H9 (cell line): ENCODE measurements around the gene ENO4. TPM values are rescaled to one million over a fixed set of nuclear protein-coding genes. Genes with fewer than 3 reads are reported as not detected.

Source experiments
- DNase-seq: peaks from one replicate; pipeline ENCODE4 v3.0.0-alpha.2; 2017
- H2AFZ ChIP-seq: one replicate; pipeline ENCODE4 v1.6.1; 2013; ENCODE audit warnings: mild to moderate bottlenecking, low read length, control low read depth, moderate library complexity
- H2AK5ac ChIP-seq: 2 replicates; pipeline ENCODE4 v1.6.1; 2013; ENCODE audit warnings: low read length, control low read depth, mixed read lengths; ENCODE audit not compliant: insufficient read length
- H2BK120ac ChIP-seq: one replicate; pipeline ENCODE4 v1.6.1; 2013; ENCODE audit warnings: low read depth, mild to moderate bottlenecking, low read length, control low read depth, inconsistent platforms; ENCODE audit not compliant: poor library complexity, severe bottlenecking
- H2BK12ac ChIP-seq: 2 replicates; pipeline ENCODE4 v1.6.1; 2013; ENCODE audit warnings: low read length, control low read depth, mixed read lengths, low read depth; ENCODE audit not compliant: insufficient read length
- H2BK15ac ChIP-seq: 2 replicates; pipeline ENCODE4 v1.6.1; 2013; ENCODE audit warnings: low read depth, low read length, control low read depth
- H2BK20ac ChIP-seq: one replicate; pipeline ENCODE4 v1.6.1; 2013; ENCODE audit warnings: low read depth, mild to moderate bottlenecking, low read length, control low read depth, inconsistent platforms; ENCODE audit not compliant: poor library complexity, severe bottlenecking
- H2BK5ac ChIP-seq: 2 replicates; pipeline ENCODE4 v1.6.1; 2013; ENCODE audit warnings: low read length, control low read depth, mixed read lengths; ENCODE audit not compliant: insufficient read length
- H3K14ac ChIP-seq: 2 replicates; pipeline ENCODE4 v1.6.1; 2013; ENCODE audit warnings: low read length, control low read depth; ENCODE audit not compliant: insufficient read depth
- H3K18ac ChIP-seq: 2 replicates; pipeline ENCODE4 v1.6.1; 2013; ENCODE audit warnings: low read depth, mild to moderate bottlenecking, mixed read lengths, low read length, control low read depth; ENCODE audit not compliant: insufficient read length
- H3K23ac ChIP-seq: 2 replicates; pipeline ENCODE4 v1.6.1; 2013; ENCODE audit warnings: low read length, control low read depth, mixed read lengths, low read depth; ENCODE audit not compliant: insufficient read length
- H3K23me2 ChIP-seq: 2 replicates; pipeline ENCODE4 v1.6.1; 2013; ENCODE audit warnings: low read depth, mild to moderate bottlenecking, mixed read lengths, low read length, control low read depth; ENCODE audit not compliant: insufficient read length, poor library complexity, severe bottlenecking
- H3K27ac ChIP-seq: 2 replicates; pipeline ENCODE4 v1.5.1; 2013; ENCODE audit warnings: low read length, control low read depth, mixed read lengths, low read depth; ENCODE audit not compliant: insufficient read length
- H3K27me3 ChIP-seq: 2 replicates; pipeline ENCODE4 v1.6.1; 2013; ENCODE audit warnings: low read length, control low read depth, inconsistent platforms; ENCODE audit not compliant: insufficient read depth
- H3K4ac ChIP-seq: 2 replicates; pipeline ENCODE4 v1.6.1; 2013; ENCODE audit warnings: low read depth, mild to moderate bottlenecking, control low read depth, inconsistent platforms, low read length, moderate library complexity
- H3K4me1 ChIP-seq: 2 replicates; pipeline ENCODE4 v1.6.1; 2013; ENCODE audit warnings: low read length, control low read depth, inconsistent platforms; ENCODE audit not compliant: insufficient read depth
- H3K4me2 ChIP-seq: 2 replicates; pipeline ENCODE4 v1.6.1; 2013; ENCODE audit warnings: low read length, control low read depth, mixed read lengths; ENCODE audit not compliant: insufficient read length, insufficient read depth
- H3K56ac ChIP-seq: 2 replicates; pipeline ENCODE4 v1.6.1; 2013; ENCODE audit warnings: low read depth, mild to moderate bottlenecking, mixed read lengths, low read length, control low read depth; ENCODE audit not compliant: insufficient read length
- H3K79me1 ChIP-seq: 2 replicates; pipeline ENCODE4 v1.6.1; 2013; ENCODE audit warnings: low read depth, mild to moderate bottlenecking, moderate library complexity, low read length, control low read depth, inconsistent platforms; ENCODE audit not compliant: insufficient read depth, poor library complexity, severe bottlenecking
- H3K79me2 ChIP-seq: 2 replicates; pipeline ENCODE4 v1.6.1; 2013; ENCODE audit warnings: low read length, control low read depth, inconsistent platforms; ENCODE audit not compliant: insufficient read depth
- H3K9ac ChIP-seq: 2 replicates; pipeline ENCODE4 v1.6.1; 2013; ENCODE audit warnings: low read length, control low read depth, mixed read lengths; ENCODE audit not compliant: insufficient read length; ENCODE audit errors: extremely low read depth
- H3K9me3 ChIP-seq: one replicate; pipeline ENCODE4 v1.6.1; 2013; ENCODE audit warnings: low read depth, low read length, inconsistent platforms; ENCODE audit not compliant: control insufficient read depth
- H3T11ph ChIP-seq: one replicate; pipeline ENCODE4 v1.6.1; 2013; ENCODE audit warnings: mild to moderate bottlenecking, low read length, control low read depth, inconsistent platforms
- H4K20me1 ChIP-seq: one replicate; pipeline ENCODE4 v1.6.1; 2013; ENCODE audit not compliant: control insufficient read depth, insufficient read length, insufficient read depth
- H4K5ac ChIP-seq: 2 replicates; pipeline ENCODE4 v1.6.1; 2013; ENCODE audit warnings: low read depth, mild to moderate bottlenecking, mixed read lengths, low read length, control low read depth; ENCODE audit not compliant: insufficient read length
- H4K8ac ChIP-seq: replicated peaks from 2 replicates; pipeline ENCODE4 v1.6.1; 2013; ENCODE audit warnings: low read length, control low read depth, mixed read lengths, low read depth; ENCODE audit not compliant: insufficient read length
- H4K91ac ChIP-seq: 2 replicates; pipeline ENCODE4 v1.6.1; 2013; ENCODE audit warnings: low read depth, mild to moderate bottlenecking, moderate library complexity, mixed read lengths, low read length, control low read depth; ENCODE audit not compliant: insufficient read length
- H3K27ac Mint-ChIP-seq, 3 experiments: 2 replicates in 2 of 3; 3 replicates in 1 of 3; pipeline ENCODE4 v1.8.0; 2020 to 2021; ENCODE audit warnings: mixed read lengths in 3 of 3, mild to moderate bottlenecking in 1 of 3, moderate library complexity in 1 of 3
- H3K27me3 Mint-ChIP-seq: 2 replicates; pipeline ENCODE4 v1.8.0; 2021; ENCODE audit warnings: low read depth, mild to moderate bottlenecking, moderate library complexity, mixed read lengths
- H3K36me3 Mint-ChIP-seq, 3 experiments: 2 replicates in 2 of 3; 3 replicates in 1 of 3; pipeline ENCODE4 v1.8.0; 2020 to 2021; ENCODE audit warnings: low read depth in 3 of 3, mixed read lengths in 3 of 3; ENCODE audit not compliant: insufficient read depth in 1 of 3
- H3K4me1 Mint-ChIP-seq, 2 experiments: 2 replicates each; pipeline ENCODE4 v1.8.0; 2020; ENCODE audit warnings: mixed read lengths in 2 of 2
- H3K4me3 Mint-ChIP-seq, 2 experiments: 2 replicates in 1 of 2; 3 replicates in 1 of 2; pipeline ENCODE4 v1.8.0; 2020 to 2021; ENCODE audit warnings: mild to moderate bottlenecking in 2 of 2, mixed read lengths in 2 of 2, moderate library complexity in 1 of 2
- H3K9me3 Mint-ChIP-seq, 2 experiments: 2 replicates in 1 of 2; 3 replicates in 1 of 2; pipeline ENCODE4 v1.8.0; 2020; ENCODE audit warnings: mild to moderate bottlenecking in 2 of 2, mixed read lengths in 2 of 2, moderate library complexity in 1 of 2
- CTCF ChIP-seq: fragments of 200-600 bp; sonication (generic); conservative IDR thresholded peaks from 3 replicates; pipeline ENCODE4 v1.8.0; 2021; ENCODE audit warnings: antibody characterized with exemption, mild to moderate bottlenecking
- WGBS: extraction: QIAGEN DNeasy Blood & Tissue Kit; methylation state at CpG from one replicate; pipeline ENCODE4 v1.1.7; 2013; ENCODE audit warnings: missing lambda C conversion rate, low lambda C conversion rate, mixed read lengths; ENCODE audit not compliant: insufficient read length; ENCODE audit errors: extremely low coverage; 5-methylcytosine and 5-hydroxymethylcytosine counted together
- total RNA-seq: library from RNA; stranded (reverse); gene quantifications from 2 replicates; pipeline ENCODE4 v1.2.1, GENCODE V29; 2021

The ENO4 gene
- total RNA-seq, 1 experiment from 2014 or later: 0.26 TPM

- WGBS: no CpG with 5 or more reads among the region's 10 CpGs
Measured at GRCh38 chr10:116817178-116817577, 32.1 kb upstream of the ENO4 start.

More at GRCh38 chr10:116817178-116817577, 32.1 kb upstream of the ENO4 start:
- H3K14ac ChIP-seq: no peak overlapping the region
- no peak overlapping the region for H2AK5ac ChIP-seq
- no peaks in the 10 kb centered on the region for H3K79me2 ChIP-seq
- no peaks in the 10 kb centered on the region for H3K4me1 ChIP-seq
- no peak overlapping the region for H3K9ac ChIP-seq
- no peaks in the 10 kb centered on the region for H3K79me1 ChIP-seq
- H3T11ph ChIP-seq: no peak overlapping the region
- no peak overlapping the region for H2BK15ac ChIP-seq
- H3K4ac ChIP-seq: no peak overlapping the region
- H3K27ac ChIP-seq: no peak overlapping the region
- H3K56ac ChIP-seq: no peak overlapping the region
- Mint-ChIP-seq H3K4me1 (peaks cover 30 to 32% of the 10 kb centered on the region in 2 experiments), H3K27me3 (peaks cover 37% of the 10 kb centered on the region), H3K36me3 (peaks cover 0 to 17% (median 0%) of the 10 kb centered on the region in 3 experiments; a peak in 3 of 7 replicates), H3K4me3 (no peak overlapping the region), H3K9me3 (no peaks in the 10 kb centered on the region; a peak in 2 of 5 replicates), H3K27ac (no peak overlapping the region)
- no peak overlapping the region for H4K5ac ChIP-seq
- TF ChIP-seq CTCF: no peak
- no peak overlapping the region for H3K18ac ChIP-seq
- H3K9me3 ChIP-seq: no peaks in the 10 kb centered on the region
- H4K20me1 ChIP-seq: no peaks in the 10 kb centered on the region
- H2BK20ac ChIP-seq: no peak overlapping the region
- H4K8ac ChIP-seq: no peak overlapping the region
- no peak overlapping the region for H2BK120ac ChIP-seq
- no peak overlapping the region for H2BK5ac ChIP-seq
- H3K23ac ChIP-seq: no peak overlapping the region
- no peak overlapping the region for H2AFZ ChIP-seq
- H3K4me2 ChIP-seq: no peak overlapping the region
- no peaks in the 10 kb centered on the region for H3K23me2 ChIP-seq
- DNase-seq: no peak
- H4K91ac ChIP-seq: no peak overlapping the region
- no peaks in the 10 kb centered on the region for H3K27me3 ChIP-seq
- H2BK12ac ChIP-seq: no peak overlapping the region
